ENCODE measurements around the gene NMUR2.

- TF ChIP-seq CTCF (IDR thresholded peaks at IDR 0.05) (no peak), POLR2A (IDR thresholded peaks at IDR 0.05) (no peak)
Measured at GRCh38 chr5:152388610-152389009, 16.5 kb downstream of the NMUR2 start.

Measured in adrenal gland (tissue), 5 donors.